Measurements from ENCODE around the gene SLFN12L. TPM values are rescaled to one million over a fixed set of nuclear protein-coding genes. Genes with fewer than 3 reads are reported as not detected.

Gene SLFN12L
- total and polyA plus RNA-seq, 9 of the 15 experiments (the other 6 are each of a cell fraction or from before 2014, with no cell fraction given): 0.04 to 0.31 (median 0.08) TPM; not detected in 3

DNA sequence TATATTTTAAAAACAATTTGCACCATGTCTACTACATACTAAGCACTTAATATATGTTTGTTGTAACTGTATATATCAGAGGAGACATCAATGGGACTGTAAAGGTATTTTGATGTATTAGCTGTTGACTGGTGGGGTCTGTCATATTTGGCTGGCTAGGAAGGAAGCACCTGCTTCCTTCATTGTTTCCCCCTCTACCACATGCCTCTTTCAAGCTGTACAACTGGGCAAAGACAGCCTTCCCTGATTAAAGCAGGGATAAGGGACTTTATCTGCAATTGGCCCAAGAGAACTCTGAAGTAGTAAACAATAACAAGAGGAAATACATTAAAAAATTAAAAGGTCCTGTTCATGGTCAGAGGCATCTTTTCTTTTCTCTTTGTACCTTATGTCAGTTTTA, 5.5 kb upstream of the SLFN12L start:
- no peak overlapping the region for H3K27ac ChIP-seq (ENCODE audit: extremely low read depth, low read depth, low read length)
- H2AFZ ChIP-seq (ENCODE audit: low read depth, low read length): no peak overlapping the region
- no peak for TF ChIP-seq ZFP36 (IDR thresholded peaks at IDR 0.05; ENCODE audit: low read depth, low read length, partially characterized antibody)
- TF ChIP-seq HDAC3 (IDR thresholded peaks at IDR 0.05; ENCODE audit: borderline replicate concordance, partially characterized antibody): no peak
- no peak for TF ChIP-seq HNRNPL (IDR thresholded peaks at IDR 0.05; ENCODE audit: low read depth, low read length)
- peaks cover 10 to 24% of the 10 kb centered on the region in 2 experiments; a peak in 3 of 5 replicates for H3K4me1 ChIP-seq (replicated peaks in 1 of 2; ENCODE audit: control insufficient read depth in 2 of 2, insufficient read depth in 2 of 2, low read length in 2 of 2)
- no peaks in the 10 kb centered on the region for H3K27me3 ChIP-seq (ENCODE audit: control insufficient read depth in 2 of 2, insufficient read depth in 2 of 2, low read length in 2 of 2)
- no peaks in the 10 kb centered on the region for H3K36me3 ChIP-seq (ENCODE audit: control insufficient read depth, insufficient read depth, low read length)
- ATAC-seq (no peak), DNase-seq (ENCODE audit: extremely low read depth in 1 of 4, low spot score in 3 of 4) (no peak), FAIRE-seq (no peak)
- in situ Hi-C loops (cut with MboI): no loop called here
- ChIA-PET POLR2A (interaction anchor here (0.8 to 2.5 kb wide), 3 partner anchors 9 to 308 kb away, joined by 3 to 14 read pairs (median 7); no protein-coding TSS in a partner anchor), CTCF (ENCODE audit: low intra/inter-chr PET ratio) (no interaction called here)
- no peaks in the 10 kb centered on the region for H3K9me3 ChIP-seq (replicated peaks; ENCODE audit: control insufficient read depth, insufficient read depth, low read depth, low read length)
- no peaks in the 10 kb centered on the region for H3K9me1 ChIP-seq (ENCODE audit: control insufficient read depth, insufficient read depth, low read length)
- H3K9ac ChIP-seq (ENCODE audit: insufficient read depth in 1 of 2, low read depth in 2 of 2, low read length in 2 of 2): no peak overlapping the region
- H3K4me3 ChIP-seq: no peak overlapping the region
- intact Hi-C loops (cut with micrococcal nuclease): no loop called here
- H3K4me2 ChIP-seq (ENCODE audit: insufficient read depth, low read length): no peak overlapping the region
- H4K20me1 ChIP-seq (replicated peaks; ENCODE audit: control insufficient read depth, insufficient read depth, low read length): no peaks in the 10 kb centered on the region
- H3K79me2 ChIP-seq (ENCODE audit: control insufficient read depth, insufficient read depth, low read length): no peaks in the 10 kb centered on the region
- no TSS peak for BruUV-seq (replicated peaks)

- in situ Hi-C loops (cut with MboI) (no loop called here), intact Hi-C loops (cut with micrococcal nuclease) (no loop called here)
- H3K27ac ChIP-seq (ENCODE audit: extremely low read depth, low read depth, low read length): peak overlapping the region; percentile 73
- H3K9ac ChIP-seq (ENCODE audit: insufficient read depth in 1 of 2, low read depth in 2 of 2, low read length in 2 of 2): peak overlapping the region in 1 of 2 experiments; percentile 65; a peak in 2 of 4 replicates
- ATAC-seq (no peak), DNase-seq (ENCODE audit: extremely low read depth in 1 of 4, low spot score in 3 of 4) (no peak), FAIRE-seq (peak; percentile 29)
- no peak overlapping the region for H3K4me3 ChIP-seq
- H3K9me1 ChIP-seq (ENCODE audit: control insufficient read depth, insufficient read depth, low read length): no peaks in the 10 kb centered on the region
- POLR2A ChIA-PET: interaction anchor here (0.6 to 1.8 kb wide), 2 partner anchors 7 to 20 kb away, joined by 3 to 7 read pairs; no protein-coding TSS in a partner anchor
- CTCF ChIA-PET (ENCODE audit: low intra/inter-chr PET ratio): no interaction called here
- WGBS (ENCODE audit: insufficient coverage, low coverage, missing lambda C conversion rate): 64% methylated on average over 1 of the region's 1 CpG
- no peaks in the 10 kb centered on the region for H3K36me3 ChIP-seq (ENCODE audit: control insufficient read depth, insufficient read depth, low read length)
- peak overlapping the region; percentile 28; the same call in 1 of the 2 replicates for H3K4me2 ChIP-seq (ENCODE audit: insufficient read depth, low read length)
- H3K79me2 ChIP-seq (ENCODE audit: control insufficient read depth, insufficient read depth, low read length): no peaks in the 10 kb centered on the region
- peak overlapping the region; percentile 97 for H2AFZ ChIP-seq (ENCODE audit: low read depth, low read length)
- no peaks in the 10 kb centered on the region for H4K20me1 ChIP-seq (replicated peaks; ENCODE audit: control insufficient read depth, insufficient read depth, low read length)
- H3K9me3 ChIP-seq (replicated peaks; ENCODE audit: control insufficient read depth, insufficient read depth, low read depth, low read length): no peaks in the 10 kb centered on the region
- H3K4me1 ChIP-seq (replicated peaks in 1 of 2; ENCODE audit: control insufficient read depth in 2 of 2, insufficient read depth in 2 of 2, low read length in 2 of 2): peaks cover 10 to 36% of the 10 kb centered on the region in 2 experiments; a peak in 3 of 5 replicates
- no peaks in the 10 kb centered on the region for H3K27me3 ChIP-seq (ENCODE audit: control insufficient read depth in 2 of 2, insufficient read depth in 2 of 2, low read length in 2 of 2)
- BruUV-seq (replicated peaks): TSS peak; percentile 54
- TF ChIP-seq MAFG (tag; conservative IDR thresholded peaks at IDR 0.05) (no peak), EP400 (IDR thresholded peaks at IDR 0.05) (peak; percentile 16; the same call in 1 of the 2 replicates), BRD9 (IDR thresholded peaks at IDR 0.05; ENCODE audit: low read depth, partially characterized antibody) (peak; percentile 3), GATAD2B (IDR thresholded peaks at IDR 0.05; ENCODE audit: borderline replicate concordance) (no peak), TFAM (CRISPR knock-in tag; conservative IDR thresholded peaks at IDR 0.05) (no peak), SAFB2 (IDR thresholded peaks at IDR 0.05; ENCODE audit: borderline replicate concordance, low read depth, low read length, severe bottlenecking) (no peak), RHOXF2B (CRISPR knock-in tag; conservative IDR thresholded peaks at IDR 0.05) (no peak), BACH1 (tag; IDR thresholded peaks at IDR 0.05) (0 out of 2 replicates have a peak, but pooled peaks have one; percentile 2), PHB (CRISPR knock-in tag; IDR thresholded peaks at IDR 0.05) (no peak), NR2C2 (CRISPR knock-in tag; IDR thresholded peaks at IDR 0.05) (no peak), NR2C2 (tag; IDR thresholded peaks at IDR 0.05) (0 out of 2 replicates have a peak, but pooled peaks have one; percentile 4), MLLT1 (IDR thresholded peaks at IDR 0.05) (0 out of 4 replicates have a peak, but pooled peaks of 1 of the 2 experiments have one; percentile 24), ZNF232 (CRISPR knock-in tag; IDR thresholded peaks at IDR 0.05) (no peak), ZNF77 (CRISPR knock-in tag; IDR thresholded peaks at IDR 0.05) (no peak)
These were observed 4.0 kb upstream of the SLFN12L start for GRCh38 chr17:35541434-35541833.

Data from K562 (cell line).